Endothelial cell of umbilical vein (primary cell): ENCODE results near the gene FMNL1. TPM values are rescaled to one million over a fixed set of nuclear protein-coding genes. Genes with fewer than 3 reads are reported as not detected.

Experiments used
- BruUV-seq: library from RNA; stranded (reverse); fragments of 400-500 nt; replicated peaks from 2 replicates; lab custom pipeline; 2021; lab: Mats Ljungman, UMichigan
- CTCF ChIA-PET: fragments of 300-600, 350-600 bp; sonication (Branson Sonifier 250); formaldehyde crosslinking; loops from one replicate; lab custom pipeline; 2021; ENCODE audit warnings: antibody characterized with exemption, inconsistent platforms; lab: Charles Lee
- POLR2A ChIA-PET: fragments of 300-600, 350-600 bp; sonication (Branson Sonifier 250); formaldehyde crosslinking; loops from one replicate; lab custom pipeline; 2021; ENCODE audit warnings: antibody characterized with exemption, inconsistent platforms; lab: Charles Lee
- DNase-seq: peaks from one replicate; pipeline ENCODE4 v3.0.0-alpha.2; 2011; ENCODE audit warnings: low read depth, low spot score
- FAIRE-seq: peaks from 2 replicates; lab custom pipeline; 2011; peaks lifted over from hg19 to GRCh38; lab: Jason Lieb, UNC
- H2AFZ ChIP-seq: 2 replicates; pipeline ENCODE4 v1.6.0; 2012; ENCODE audit warnings: low read depth, low read length, control low read depth, inconsistent platforms
- H3K27ac ChIP-seq: 2 replicates; pipeline ENCODE4 v1.5.1; 2011; ENCODE audit warnings: low read depth, mild to moderate bottlenecking, control low read depth, low read length, moderate library complexity; ENCODE audit not compliant: insufficient read depth
- H3K27me3 ChIP-seq, 2 experiments: 2 replicates each; pipeline versions ENCODE4 v1.6.0 to v1.6.1; 2011; ENCODE audit warnings: low read length in 2 of 2, mixed read lengths in 1 of 2; ENCODE audit not compliant: control insufficient read depth in 2 of 2, insufficient read depth in 2 of 2
- H3K36me3 ChIP-seq, 2 experiments: 2 replicates in 1 of 2; 3 replicates in 1 of 2; pipeline ENCODE4 v1.5.1; 2011; ENCODE audit warnings: low read length in 2 of 2, mild to moderate bottlenecking in 1 of 2, moderate library complexity in 1 of 2; ENCODE audit not compliant: control insufficient read depth in 2 of 2, insufficient read depth in 2 of 2; ENCODE audit errors: extremely low read depth in 1 of 2
- H3K4me1 ChIP-seq: 3 replicates; pipeline ENCODE4 v1.5.1; 2011; ENCODE audit warnings: mild to moderate bottlenecking, low read length; ENCODE audit not compliant: control insufficient read depth, insufficient read depth; ENCODE audit errors: extremely low read depth
- H3K4me2 ChIP-seq: 2 replicates; pipeline ENCODE4 v1.6.1; 2011; ENCODE audit warnings: low read length, control low read depth, mixed read lengths; ENCODE audit not compliant: insufficient read depth
- H3K4me3 ChIP-seq, 3 experiments: fragments of 200-600 bp in 1 of 3; sonication (generic), shearing (Covaris generic) in 1 of 3; replicated peaks in 1 of 3; 2 replicates each; pipeline ENCODE4 v1.5.1; 2011 to 2016; ENCODE audit warnings: control low read depth in 3 of 3, low read length in 3 of 3, mild to moderate bottlenecking in 2 of 3, inconsistent platforms in 1 of 3, low read depth in 1 of 3, moderate library complexity in 1 of 3; ENCODE audit not compliant: insufficient read depth in 1 of 3
- H3K79me2 ChIP-seq: 2 replicates; pipeline ENCODE4 v1.6.0; 2012; ENCODE audit warnings: low read length, inconsistent platforms; ENCODE audit not compliant: control insufficient read depth, insufficient read depth
- H3K9ac ChIP-seq: replicated peaks from 2 replicates; pipeline ENCODE3; 2011; ENCODE audit warnings: low read length, control low read depth; ENCODE audit not compliant: insufficient read depth; ENCODE audit errors: extremely low read depth
- H3K9me1 ChIP-seq: replicated peaks from 3 replicates; pipeline ENCODE4 v1.6.0; 2011; ENCODE audit warnings: mild to moderate bottlenecking, low read length; ENCODE audit not compliant: control insufficient read depth, insufficient read depth; ENCODE audit errors: extremely low read depth
- H3K9me3 ChIP-seq: replicated peaks from 2 replicates; pipeline ENCODE4 v1.5.1; 2012; ENCODE audit warnings: low read length, inconsistent platforms; ENCODE audit not compliant: control insufficient read depth, insufficient read depth
- H4K20me1 ChIP-seq: replicated peaks from 2 replicates; pipeline ENCODE3; 2011; ENCODE audit warnings: mild to moderate bottlenecking, low read length; ENCODE audit not compliant: control insufficient read depth, insufficient read depth; ENCODE audit errors: extremely low read depth
- EZH2 ChIP-seq: IDR thresholded peaks from 2 replicates; pipeline ENCODE4 v1.6.1; 2012; ENCODE audit warnings: borderline replicate concordance, low read depth, mild to moderate bottlenecking, moderate library complexity, low read length, inconsistent platforms; ENCODE audit not compliant: severe bottlenecking
- FOS ChIP-seq: IDR thresholded peaks from 2 replicates; pipeline ENCODE4 v1.6.1; 2011; ENCODE audit warnings: mild to moderate bottlenecking, low read length, moderate library complexity, borderline replicate concordance; ENCODE audit not compliant: insufficient read depth
- GATA2 ChIP-seq: IDR thresholded peaks from 2 replicates; pipeline ENCODE4 v1.7.0; 2011; ENCODE audit warnings: low read depth, mild to moderate bottlenecking, moderate library complexity, mixed read lengths, low read length; ENCODE audit not compliant: insufficient read length, insufficient read depth
- JUN ChIP-seq: IDR thresholded peaks from 2 replicates; pipeline ENCODE4 v1.6.1; 2011; ENCODE audit warnings: borderline replicate concordance, low read depth; ENCODE audit not compliant: insufficient read length, insufficient read depth
- MYC ChIP-seq: IDR thresholded peaks from one replicate; pipeline ENCODE4 v1.6.1; 2011; ENCODE audit warnings: mild to moderate bottlenecking, low read depth, low read length
- POLR2A ChIP-seq: IDR thresholded peaks from 2 replicates; pipeline ENCODE4 v1.6.1; 2012; ENCODE audit warnings: low read depth, mild to moderate bottlenecking, control low read depth, low read length
- POLR2AphosphoS5 ChIP-seq: IDR thresholded peaks from 2 replicates; pipeline ENCODE4 v1.6.1; 2012; ENCODE audit warnings: low read depth, mild to moderate bottlenecking, control low read depth, low read length, moderate library complexity; ENCODE audit not compliant: insufficient read depth
- dilution Hi-C: fragments of 300-500 bp; cut with MboI; formaldehyde crosslinking; loops from one replicate; pipeline ENCODE4 v1.15.0; 2019; ENCODE audit warnings: low sequenced_read_pairs; ENCODE audit not compliant: extremely low pct_ligation_motif_present
- intact Hi-C: fragments of 100-400 bp; cut with micrococcal nuclease; formaldehyde crosslinking; loops from one replicate; pipeline ENCODE4 v1.10.0; 2022
- polyA plus RNA-seq, 4 experiments: library from polyadenylated mRNA; depleted of rRNA in 3 of 4; stranded (reverse) in 3 of 4; unstranded in 1 of 4; fragments of >200 nt; gene quantifications; 2 replicates each; pipeline versions ENCODE4 v1.2.1 to v1.2.3, GENCODE V29; 2011 to 2012; ENCODE audit warnings: missing spikeins in 1 of 4
- total RNA-seq: library from RNA; stranded (reverse); gene quantifications from 2 replicates; pipeline ENCODE4 v1.2.3, GENCODE V29; 2021
- TF ChIP-seq, protein P1 (sequence below): IDR thresholded peaks from 2 replicates; pipeline ENCODE4 v1.6.1; 2011; ENCODE audit not compliant: insufficient read depth, insufficient read length
- TF ChIP-seq, protein P2 (sequence below), 2 donors: IDR thresholded peaks; 1 replicate in 1 of 2; 2 replicates in 1 of 2; pipeline ENCODE4 v1.5.1; 2011; ENCODE audit warnings: low read length in 2 of 2, mild to moderate bottlenecking in 2 of 2, moderate library complexity in 2 of 2, control low read depth in 1 of 2, inconsistent platforms in 1 of 2, low read depth in 1 of 2; ENCODE audit not compliant: insufficient read depth in 1 of 2; ENCODE audit errors: extremely low read depth in 1 of 2

FMNL1 gene
- total and polyA plus RNA-seq, 2 donors (not counting 3 experiments of a cell fraction or from before 2014, with no cell fraction given), result 0.95 to 1.6 TPM

- no peak for TF ChIP-seq GATA2
- TF ChIP-seq FOS, result no peak
- TF ChIP-seq, protein P1, sequence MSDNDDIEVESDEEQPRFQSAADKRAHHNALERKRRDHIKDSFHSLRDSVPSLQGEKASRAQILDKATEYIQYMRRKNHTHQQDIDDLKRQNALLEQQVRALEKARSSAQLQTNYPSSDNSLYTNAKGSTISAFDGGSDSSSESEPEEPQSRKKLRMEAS, result no peak
- TF ChIP-seq MYC, result no peak
- TF ChIP-seq, protein P2, sequence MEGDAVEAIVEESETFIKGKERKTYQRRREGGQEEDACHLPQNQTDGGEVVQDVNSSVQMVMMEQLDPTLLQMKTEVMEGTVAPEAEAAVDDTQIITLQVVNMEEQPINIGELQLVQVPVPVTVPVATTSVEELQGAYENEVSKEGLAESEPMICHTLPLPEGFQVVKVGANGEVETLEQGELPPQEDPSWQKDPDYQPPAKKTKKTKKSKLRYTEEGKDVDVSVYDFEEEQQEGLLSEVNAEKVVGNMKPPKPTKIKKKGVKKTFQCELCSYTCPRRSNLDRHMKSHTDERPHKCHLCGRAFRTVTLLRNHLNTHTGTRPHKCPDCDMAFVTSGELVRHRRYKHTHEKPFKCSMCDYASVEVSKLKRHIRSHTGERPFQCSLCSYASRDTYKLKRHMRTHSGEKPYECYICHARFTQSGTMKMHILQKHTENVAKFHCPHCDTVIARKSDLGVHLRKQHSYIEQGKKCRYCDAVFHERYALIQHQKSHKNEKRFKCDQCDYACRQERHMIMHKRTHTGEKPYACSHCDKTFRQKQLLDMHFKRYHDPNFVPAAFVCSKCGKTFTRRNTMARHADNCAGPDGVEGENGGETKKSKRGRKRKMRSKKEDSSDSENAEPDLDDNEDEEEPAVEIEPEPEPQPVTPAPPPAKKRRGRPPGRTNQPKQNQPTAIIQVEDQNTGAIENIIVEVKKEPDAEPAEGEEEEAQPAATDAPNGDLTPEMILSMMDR (IDR thresholded peaks at IDR 0.05; ENCODE audit: extremely low read depth in 1 of 2, insufficient read depth in 1 of 2, low read depth in 1 of 2, low read length in 2 of 2), result no peak
- TF ChIP-seq EZH2, result no peak
- TF ChIP-seq POLR2A, result no peak
- no peak for TF ChIP-seq POLR2AphosphoS5
- TF ChIP-seq JUN, result no peak
- H3K27me3 ChIP-seq, result no peaks in the 10 kb centered on the region
- FAIRE-seq (no peak), DNase-seq (no peak)
- H3K79me2 ChIP-seq, result no peaks in the 10 kb centered on the region
- no peak overlapping the region for H3K4me2 ChIP-seq
- H4K20me1 ChIP-seq, result no peaks in the 10 kb centered on the region
- peaks cover 27% of the 10 kb centered on the region for H3K4me1 ChIP-seq
- CTCF ChIA-PET, result interaction anchor here (1.5 to 6.6 kb wide), 10 partner anchors 18 to 114 kb away, joined by 3 to 283 read pairs (median 37); partner anchors contain the start of gene MAP3K14
- dilution Hi-C loops, result no loop called here
- H2AFZ ChIP-seq, result no peak overlapping the region
- peaks cover 2 to 4% of the 10 kb centered on the region in 2 experiments for H3K36me3 ChIP-seq
- no peaks in the 10 kb centered on the region for H3K9me1 ChIP-seq
- intact Hi-C loops, result no loop called here
- H3K27ac ChIP-seq, result no peak overlapping the region
- H3K4me3 ChIP-seq, result no peak overlapping the region
- POLR2A ChIA-PET, result interaction anchor here (0.7 kb wide), 1 partner anchor 81 kb away, joined by 3 read pairs; no protein-coding TSS in a partner anchor
- H3K9me3 ChIP-seq, result no peaks in the 10 kb centered on the region
- H3K9ac ChIP-seq, result no peak overlapping the region
- BruUV-seq, result no TSS peak
Observed at GRCh38 chr17:45276031-45276430, 54.3 kb downstream of the FMNL1 start.
